GM12864 (cell line): ENCODE measurements around the gene SPDYE4.
A peak's percentile ranks its signal among the peaks of the same experiment; 100 is the strongest.

ENCODE experiments used
- DNase-seq: peaks from one replicate; pipeline ENCODE4 v3.0.0-alpha.2; 2011; ENCODE audit warnings: low read depth
- H3K4me3 ChIP-seq: 2 replicates; pipeline ENCODE4 v1.5.1; 2011; ENCODE audit warnings: mild to moderate bottlenecking, low read depth, low read length, control low read depth
- CTCF ChIP-seq: IDR thresholded peaks from 2 replicates; pipeline ENCODE4 v1.5.1; 2011; ENCODE audit warnings: low read depth, mild to moderate bottlenecking, moderate library complexity, low read length, control low read depth, inconsistent platforms; ENCODE audit errors: missing control alignments

The SPDYE4 gene

GRCh38 chr17:8746501-8747236, 11.7 kb downstream of the SPDYE4 start:
- no peak for DNase-seq

GRCh38 chr17:8745586-8746500, 12.5 kb downstream of the SPDYE4 start:
- peak; percentile 73 for TF ChIP-seq CTCF
- no peak for DNase-seq
- peak overlapping the region; percentile 70 for H3K4me3 ChIP-seq

More at GRCh38 chr17:8746501-8747236, 11.7 kb downstream of the SPDYE4 start:
- no peak for TF ChIP-seq CTCF
- no peak overlapping the region; the same call in 1 of the 2 replicates for H3K4me3 ChIP-seq

- no peak overlapping the region for H3K4me3 ChIP-seq
- no peak for DNase-seq
- TF ChIP-seq CTCF: no peak
Measured at GRCh38 chr17:8744086-8744785, 14.1 kb downstream of the SPDYE4 start.

GRCh38 chr17:8742819-8743218, 15.5 kb downstream of the SPDYE4 start:
- H3K4me3 ChIP-seq: no peak overlapping the region
- no peak for DNase-seq
- TF ChIP-seq CTCF: no peak

- TF ChIP-seq CTCF: no peak
Measured at GRCh38 chr17:8742274-8742673, 16.1 kb downstream of the SPDYE4 start.

GRCh38 chr17:8741771-8742170, 16.6 kb downstream of the SPDYE4 start:
- no peak overlapping the region for H3K4me3 ChIP-seq
- TF ChIP-seq CTCF: no peak
- DNase-seq: no peak

More at GRCh38 chr17:8742274-8742673, 16.1 kb downstream of the SPDYE4 start:
- no peak overlapping the region for H3K4me3 ChIP-seq
- DNase-seq: no peak
